GM19023 (cell line): ENCODE measurements around the gene ITGA2.
"Not testable (repeated sequence)": the region's sequence is repeated elsewhere in the genome, so short reads cannot be mapped to it uniquely, and the experiment has no call there.

Experiments
- ATAC-seq: cut with Tn5 transposase; IDR thresholded peaks from one replicate; pipeline ENCODE4 v1.9.1; 2021; ENCODE audit warnings: mild to moderate bottlenecking, moderate library complexity; ENCODE audit not compliant: unreplicated experiment

ITGA2 gene

GRCh38 chr5:52989025-52989780, at the start of gene ITGA2:
Gene ITGA2, plus strand, starts transcription at chr5:52989352. Its CDS starts 117 bp downstream, at chr5:52989469.
- ATAC-seq, result peak; percentile 69

DNA sequence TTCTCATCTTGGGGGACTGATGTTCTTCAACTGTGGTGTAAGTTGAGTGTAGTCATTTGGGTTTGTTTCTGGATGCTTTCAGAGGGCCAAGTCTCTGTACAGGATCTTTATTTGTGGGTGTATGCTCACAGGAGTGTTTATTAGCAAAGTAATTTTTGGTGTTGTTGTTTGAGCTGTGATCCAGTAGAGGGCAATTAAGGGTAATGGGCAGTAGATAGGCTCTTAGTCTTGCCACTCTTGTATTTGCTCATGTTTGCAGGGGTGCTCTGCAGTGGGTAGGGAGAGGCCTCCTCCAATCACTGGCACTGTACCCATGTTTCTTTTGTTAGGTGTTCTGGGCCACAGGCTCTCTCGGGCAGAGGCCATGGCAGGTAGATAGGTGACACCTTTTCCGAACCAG, 45.9 kb upstream of the ITGA2 start:
- no peak for ATAC-seq

DNA sequence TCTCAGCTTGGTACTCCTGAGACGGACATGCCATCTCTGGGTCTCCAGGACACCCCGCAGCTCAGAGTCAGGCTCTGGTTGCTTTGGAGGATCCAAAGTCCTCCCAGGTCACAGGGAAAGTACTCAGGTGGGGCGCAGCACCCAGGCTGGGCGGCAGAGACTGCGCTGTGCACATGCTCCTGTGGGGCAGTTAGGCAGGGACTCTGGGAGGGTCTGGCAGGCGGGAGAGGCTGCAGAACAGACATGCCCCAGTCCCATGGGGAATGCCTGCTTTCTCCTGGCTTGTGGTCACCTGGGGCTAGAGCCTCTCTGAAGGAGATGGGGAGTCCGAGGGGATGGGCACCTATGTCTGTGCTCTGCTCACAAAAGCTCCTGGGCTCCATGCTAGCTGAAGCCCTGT, 45.3 kb upstream of the ITGA2 start:
- no peak for ATAC-seq

- ATAC-seq, result no peak
These were observed 44.1 kb upstream of the ITGA2 start for GRCh38 chr5:52945040-52945439.

DNA sequence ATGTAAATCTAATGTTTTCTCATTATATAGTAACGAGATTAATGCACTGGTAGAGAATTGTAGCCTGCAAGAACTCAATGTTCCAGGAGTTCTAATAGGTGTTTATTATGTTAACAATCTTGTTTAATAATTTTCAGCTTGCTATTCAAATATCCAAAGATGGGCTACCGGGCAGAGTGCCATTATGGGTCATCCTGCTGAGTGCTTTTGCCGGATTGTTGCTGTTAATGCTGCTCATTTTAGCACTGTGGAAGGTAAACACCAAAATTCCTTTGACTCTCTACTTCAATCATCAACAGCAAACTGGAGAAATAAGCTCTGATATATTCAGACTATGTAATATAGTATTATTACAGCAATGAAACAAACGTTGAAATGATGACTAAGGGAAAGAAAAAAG, 41.9 kb upstream of the ITGA2 start:
- ATAC-seq, result no peak

GRCh38 chr5:52947851-52948250, 41.3 kb upstream of the ITGA2 start:
- ATAC-seq, result no peak

DNA sequence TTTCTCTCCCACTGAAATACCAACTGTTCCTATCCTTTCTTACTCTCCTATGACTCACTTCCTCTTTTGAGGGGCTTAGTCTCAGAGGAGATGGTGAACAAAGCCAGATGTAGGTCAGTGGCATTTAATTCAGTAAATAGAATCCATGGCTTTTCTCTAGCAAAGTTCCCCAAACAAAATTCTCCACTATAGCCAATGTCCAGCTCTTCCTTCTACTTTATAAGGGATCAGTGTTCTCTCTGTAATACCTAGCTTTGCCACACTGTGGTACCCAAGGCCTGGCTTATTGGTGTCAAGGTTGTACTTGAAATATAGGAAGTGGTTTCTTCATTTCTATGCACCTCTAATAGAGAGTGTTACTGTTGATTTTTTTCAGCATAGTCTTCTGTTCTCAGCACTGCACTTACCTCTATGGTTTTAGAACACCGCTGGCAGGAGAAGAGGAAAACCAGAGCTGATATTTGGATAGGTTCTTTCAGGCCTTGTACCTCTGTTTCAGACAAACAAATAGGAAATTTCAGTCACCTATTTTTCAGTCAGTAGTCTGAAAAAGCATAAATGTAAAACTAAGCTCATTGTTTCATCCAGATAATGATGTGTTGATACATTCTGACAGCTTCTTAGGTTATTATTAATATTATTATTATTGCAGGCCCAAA, 40.6 kb upstream of the ITGA2 start:
- peak; percentile 98 for ATAC-seq

- ATAC-seq, result no peak
These were observed 38.5 kb upstream of the ITGA2 start for GRCh38 chr5:52950686-52951085.

DNA sequence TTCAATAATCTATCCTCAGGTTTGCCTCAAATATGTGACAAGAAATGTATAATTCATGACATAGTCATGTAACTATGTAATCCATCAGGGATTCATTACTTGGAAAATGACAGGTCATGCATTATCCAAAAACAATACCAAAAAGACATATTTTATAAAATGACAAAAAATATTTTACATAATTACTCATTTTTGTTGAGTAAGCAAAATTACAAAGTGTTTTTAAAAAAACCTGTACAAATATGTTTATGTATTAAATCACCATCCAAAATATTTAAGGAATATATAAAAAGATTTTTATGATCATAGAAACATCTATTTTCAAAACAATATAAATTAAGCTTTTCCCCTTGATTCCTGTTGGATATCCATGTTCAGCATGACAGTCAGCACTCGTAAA, 36.7 kb upstream of the ITGA2 start:
- ATAC-seq, result no peak

DNA sequence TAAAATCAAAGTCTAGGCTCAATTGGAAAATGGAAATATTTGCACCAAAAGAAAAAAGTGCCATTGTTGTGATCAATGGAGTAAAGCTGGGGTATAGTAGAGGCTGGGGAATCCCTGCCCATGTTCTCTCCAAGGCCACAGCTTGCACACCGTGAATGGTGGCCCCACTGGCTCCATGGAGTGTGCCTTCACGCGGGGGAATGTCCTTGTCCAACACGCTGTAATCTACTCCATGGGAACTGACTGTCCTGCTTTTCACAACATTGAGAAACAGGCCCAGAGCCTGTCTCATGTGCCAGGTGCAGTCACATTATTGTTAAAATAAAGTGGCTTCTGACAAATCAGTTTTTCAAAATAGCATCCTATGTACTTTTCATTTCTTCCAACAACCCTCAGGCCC, 33.1 kb upstream of the ITGA2 start:
- no peak for ATAC-seq

- ATAC-seq, result peak; percentile 40
These were observed 32.0 kb upstream of the ITGA2 start for GRCh38 chr5:52956915-52957747.

GRCh38 chr5:52961274-52961681, 27.9 kb upstream of the ITGA2 start:
- ATAC-seq, result no peak

DNA sequence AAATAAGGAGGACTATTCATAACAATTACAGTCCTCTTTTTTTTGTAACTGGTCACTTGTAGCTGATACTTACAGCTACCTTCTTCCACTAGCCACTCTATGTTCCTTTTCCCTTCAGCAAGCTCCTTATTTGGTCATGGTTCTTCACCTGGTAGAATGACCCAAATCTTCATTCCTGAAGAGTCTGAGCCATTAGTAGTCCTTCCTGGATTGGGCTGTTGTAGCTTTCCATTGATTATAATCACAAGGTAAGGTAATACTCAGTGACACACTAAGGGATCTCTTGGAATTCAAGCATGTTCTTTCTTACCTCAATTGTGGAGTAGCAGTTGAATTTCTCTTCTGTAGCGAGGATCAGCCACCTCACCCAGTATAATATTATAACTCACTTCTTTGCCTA, 25.5 kb upstream of the ITGA2 start:
- no peak for ATAC-seq

GRCh38 chr5:52964138-52964537, 25.0 kb upstream of the ITGA2 start:
- ATAC-seq, result no peak

- ATAC-seq, result not testable (repeated sequence)
These were observed 13.0 kb upstream of the ITGA2 start for GRCh38 chr5:52976157-52976556.

GRCh38 chr5:52977264-52977897, 11.8 kb upstream of the ITGA2 start:
- ATAC-seq, result no peak

- no peak for ATAC-seq
These were observed 7.6 kb upstream of the ITGA2 start for GRCh38 chr5:52981507-52981906.

DNA sequence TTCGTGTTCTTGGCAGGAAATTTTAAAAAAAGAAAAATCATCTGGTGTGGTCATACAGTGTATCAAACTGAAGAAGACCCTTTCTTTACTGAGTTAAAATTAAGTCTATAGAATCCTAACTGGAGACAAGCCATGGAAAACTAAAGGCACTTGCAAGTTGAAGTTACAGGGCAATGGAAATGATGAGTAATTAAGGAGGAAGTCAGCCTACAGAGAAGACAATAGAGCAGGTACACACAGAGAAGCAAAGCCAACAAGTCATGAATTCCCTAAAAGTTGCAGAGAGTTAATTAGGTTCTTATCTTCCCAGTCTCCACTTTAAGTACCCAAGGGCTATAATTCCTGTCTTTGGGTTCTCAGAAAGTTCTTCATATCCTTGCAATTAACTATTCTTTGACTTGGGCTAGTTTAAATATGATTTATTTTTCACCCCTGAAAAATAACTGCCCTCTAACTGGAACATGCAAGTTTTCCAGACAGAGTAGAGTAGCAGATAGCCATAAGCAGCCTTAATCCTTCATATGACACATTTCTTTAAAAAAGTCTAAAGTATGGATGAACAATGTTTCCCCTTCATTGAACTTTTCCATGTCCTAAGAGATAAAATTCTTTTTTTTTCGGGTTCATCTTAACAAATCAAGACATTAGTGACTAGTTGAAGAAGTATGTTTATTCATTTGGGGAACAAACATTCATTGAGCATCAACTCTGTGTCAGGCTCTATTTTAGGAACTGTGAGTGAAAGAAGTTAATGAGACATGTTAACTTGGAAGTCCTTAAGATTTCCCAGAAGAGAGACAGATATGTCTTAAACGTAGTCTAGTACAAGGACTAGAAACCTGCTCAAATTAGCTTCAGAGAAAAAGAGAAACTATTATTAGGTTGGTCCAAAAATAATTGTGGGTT, 5.2 kb upstream of the ITGA2 start:
- ATAC-seq, result no peak

DNA sequence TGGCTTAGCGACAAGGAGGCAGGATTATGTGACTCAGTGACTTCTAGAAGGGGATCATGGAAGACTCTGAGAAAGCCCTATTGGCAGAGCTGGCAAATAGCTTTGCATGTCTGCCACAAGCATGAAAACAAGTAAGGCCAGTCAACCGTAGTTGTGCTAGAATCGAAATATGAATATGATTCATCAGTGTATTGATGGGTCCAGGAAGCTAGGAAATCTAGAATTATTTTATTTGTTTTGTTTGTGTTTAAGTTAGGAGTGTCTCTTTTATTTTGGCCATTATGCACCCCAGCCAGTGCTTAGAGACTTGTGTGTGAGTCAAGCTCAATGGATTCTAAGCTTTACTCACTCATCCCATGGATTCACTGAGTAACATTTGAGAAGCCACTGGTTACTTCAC, 3.8 kb upstream of the ITGA2 start:
- no peak for ATAC-seq

- no peak for ATAC-seq
These were observed 1.3 kb upstream of the ITGA2 start for GRCh38 chr5:52987711-52988331.
